ENCODE measurements around the gene USP3.
"Not testable (repeated sequence)": the region's sequence is repeated elsewhere in the genome, so short reads cannot be mapped to it uniquely, and the experiment has no call there.

Gene USP3

DNA sequence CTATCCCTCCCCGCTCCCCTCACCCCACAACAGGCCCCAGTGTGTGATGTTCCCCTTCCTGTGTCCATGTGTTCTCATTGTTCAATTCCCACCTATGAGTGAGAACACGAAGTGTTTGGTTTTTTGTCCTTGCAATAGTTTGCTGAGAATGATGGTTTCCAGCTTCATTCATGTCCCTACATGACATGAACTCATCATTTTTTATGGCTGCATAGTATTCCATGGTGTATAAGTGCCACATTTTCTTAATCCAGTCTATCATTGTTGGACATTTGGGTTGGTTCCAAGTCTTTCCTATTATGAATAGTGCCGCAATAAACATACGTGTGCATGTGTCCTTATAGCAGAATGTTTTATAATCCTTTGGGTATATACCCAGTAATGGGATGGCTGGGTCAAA, 112.8 kb downstream of the USP3 start:
- not testable (repeated sequence) for DNase-seq

DNA sequence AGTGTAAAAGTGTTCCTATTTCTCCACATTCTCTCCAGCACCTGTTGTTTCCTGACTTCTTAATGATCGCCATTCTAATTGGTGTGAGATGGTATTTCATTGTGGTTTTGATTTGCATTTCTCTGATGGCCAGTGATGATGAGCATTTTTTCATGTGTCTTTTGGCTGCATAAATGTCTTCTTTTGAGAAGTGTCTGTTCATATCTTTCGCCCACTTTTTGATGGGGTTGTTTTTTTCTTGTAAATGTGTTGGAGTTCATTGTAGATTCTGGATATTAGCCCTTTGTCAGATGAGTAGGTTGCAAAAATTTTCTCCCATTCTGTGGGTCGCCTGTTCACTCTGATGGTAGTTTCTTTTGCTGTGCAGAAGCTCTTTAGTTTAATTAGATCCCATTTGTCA, 113.2 kb downstream of the USP3 start:
- not testable (repeated sequence) for DNase-seq

DNA sequence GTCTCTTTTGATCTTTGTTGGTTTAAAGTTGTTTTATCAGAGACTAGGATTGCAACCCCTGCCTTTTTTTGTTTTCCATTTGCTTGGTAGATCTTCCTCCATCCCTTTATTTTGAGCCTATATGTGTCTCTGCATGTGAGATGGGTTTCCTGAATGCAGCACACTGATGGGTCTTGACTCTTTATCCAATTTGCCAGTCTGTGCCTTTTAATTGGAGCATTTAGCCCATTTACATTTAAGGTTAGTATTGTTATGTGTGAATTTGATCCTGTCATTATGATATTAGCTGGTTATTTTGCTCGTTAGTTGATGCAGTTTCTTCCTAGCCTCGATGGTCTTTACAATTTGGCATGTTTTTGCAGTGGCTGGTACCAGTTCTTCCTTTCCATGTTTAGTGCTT, 116.4 kb downstream of the USP3 start:
- not testable (repeated sequence) for DNase-seq

DNA sequence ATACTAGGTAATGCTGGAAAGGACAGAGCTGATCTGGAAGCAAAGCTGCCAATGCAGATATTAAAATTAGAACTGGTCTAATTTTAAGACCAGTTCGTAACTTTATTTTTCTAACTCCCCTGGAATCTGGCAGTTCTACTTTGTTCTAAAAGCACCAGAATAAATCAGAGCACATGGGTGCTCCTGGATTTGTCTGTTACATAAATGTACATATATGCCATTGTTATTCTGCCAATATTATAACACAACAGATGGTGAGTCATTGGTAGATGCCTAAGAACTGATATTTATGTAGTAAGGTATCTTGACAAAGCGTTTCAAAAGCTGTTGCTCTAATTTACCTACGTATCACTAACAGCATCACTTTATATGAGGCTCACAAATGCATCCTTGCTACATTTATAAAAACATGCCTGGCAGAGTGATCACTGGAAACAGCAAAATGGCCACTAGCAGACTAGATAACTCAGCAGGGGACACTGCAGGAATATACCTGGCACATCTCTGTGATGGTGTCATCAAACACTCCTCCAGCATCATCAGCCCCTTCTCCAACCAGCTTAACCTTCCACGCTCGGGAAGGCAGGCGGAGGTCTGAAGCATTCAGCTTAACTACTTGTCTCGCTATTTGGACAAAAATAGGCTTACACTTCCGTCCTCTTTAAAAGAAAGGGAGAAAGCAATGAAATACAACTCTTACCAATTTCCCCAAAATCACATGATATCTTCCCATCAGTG, 119.0 kb downstream of the USP3 start:
- DNase-seq: no peak

DNA sequence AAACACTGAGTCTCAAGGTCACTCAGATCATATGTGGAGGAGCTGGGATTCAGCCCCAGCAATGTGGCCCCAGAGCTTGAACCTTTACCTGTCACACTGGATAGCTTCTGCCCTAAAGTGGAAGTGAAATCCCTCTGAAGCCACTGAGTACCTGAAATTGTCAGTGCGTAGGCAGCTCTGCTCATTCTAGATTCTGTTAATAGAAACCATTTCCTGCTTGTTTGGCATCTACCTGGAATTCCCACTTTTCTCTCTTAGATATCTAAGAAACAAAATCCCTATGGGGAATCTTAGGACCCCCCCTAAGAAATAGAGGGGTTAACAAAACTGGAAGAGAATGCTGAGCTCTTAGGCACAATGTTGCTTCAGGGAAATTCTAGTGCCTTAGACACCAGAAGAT, 122.6 kb downstream of the USP3 start:
- no peak for DNase-seq

DNA sequence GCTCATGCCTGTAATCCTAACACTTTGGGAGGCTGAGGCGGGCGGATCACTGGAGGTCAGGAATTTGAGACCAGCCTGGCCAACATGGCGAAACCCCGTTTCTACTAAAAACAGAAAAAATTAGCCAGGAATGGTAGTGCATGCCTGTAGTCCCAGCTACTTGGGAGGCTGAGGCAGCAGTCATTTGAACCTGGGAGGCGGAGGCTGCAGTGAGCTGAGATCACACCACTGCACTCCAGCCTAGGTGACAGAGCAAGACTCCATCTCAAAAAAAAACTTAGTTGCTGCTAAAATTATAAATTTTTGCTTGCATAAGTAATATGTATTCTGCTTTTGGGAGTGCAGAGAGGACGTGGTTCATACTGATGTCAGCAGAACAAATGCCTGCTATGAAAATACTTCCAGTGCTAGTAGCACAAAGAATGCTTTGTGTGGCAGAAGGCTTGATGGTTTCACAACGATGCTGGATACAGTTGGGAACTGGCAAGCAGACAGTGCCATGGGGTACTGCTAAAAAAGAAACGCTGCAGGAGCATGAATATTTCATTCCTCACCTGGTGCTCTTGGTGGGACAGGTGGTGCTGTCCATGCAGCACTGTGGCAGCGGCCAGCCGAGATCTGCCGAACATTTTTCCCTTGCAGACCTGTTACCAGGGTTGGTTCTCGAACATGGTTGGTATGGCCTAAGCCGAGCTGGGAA, 123.9 kb downstream of the USP3 start:
- no peak for DNase-seq

DNA sequence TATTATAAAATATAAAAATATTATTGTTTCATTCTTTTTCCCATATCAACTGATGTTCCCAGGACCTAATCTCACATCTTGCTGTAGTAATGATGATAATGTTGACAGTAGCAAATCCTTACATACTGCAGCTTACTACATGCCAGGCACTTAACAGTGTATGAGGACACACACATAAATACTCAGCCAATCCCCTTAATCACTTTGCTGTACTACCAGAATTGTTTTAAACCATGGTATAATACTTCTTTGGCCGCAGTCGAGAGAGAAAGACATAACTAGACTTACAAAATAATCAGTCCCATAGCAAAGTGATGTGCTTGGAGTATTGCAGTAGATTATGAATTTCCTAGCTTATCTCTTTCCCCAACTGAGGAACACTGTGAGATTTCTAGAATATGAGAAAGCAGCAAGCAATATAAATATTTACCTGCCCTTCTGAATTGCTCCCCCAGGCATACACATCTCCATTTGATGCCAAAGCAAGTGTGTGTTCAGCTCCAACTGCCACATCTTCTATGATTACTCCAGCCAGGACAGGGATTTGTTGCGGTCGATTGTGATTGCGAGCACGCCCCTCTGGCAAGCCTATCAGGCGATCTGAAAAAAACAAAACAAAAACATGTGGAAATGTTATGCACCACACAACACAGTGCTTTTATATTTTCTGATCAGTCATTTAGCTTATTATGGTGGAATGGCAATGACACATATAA, 125.8 kb downstream of the USP3 start:
- no peak for DNase-seq

DNA sequence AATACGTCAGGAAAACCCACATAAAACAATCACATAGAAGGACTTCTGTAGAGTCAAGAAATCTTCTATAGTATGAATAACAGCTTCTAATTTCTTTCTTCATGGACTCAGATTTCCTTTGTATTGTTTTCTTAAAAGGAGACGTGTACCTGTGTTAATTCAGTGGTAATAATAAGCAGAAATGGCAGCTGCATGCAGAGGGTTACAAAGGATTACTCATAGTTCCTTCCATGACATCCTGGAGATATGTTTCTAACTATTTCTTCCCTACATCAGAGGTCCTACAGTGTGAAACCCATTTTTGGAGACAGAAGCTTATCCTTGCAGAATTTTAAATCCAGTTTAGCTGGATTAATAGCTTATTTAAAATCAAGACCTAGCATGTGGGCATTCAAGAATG, 128.9 kb downstream of the USP3 start:
- no peak for DNase-seq

DNA sequence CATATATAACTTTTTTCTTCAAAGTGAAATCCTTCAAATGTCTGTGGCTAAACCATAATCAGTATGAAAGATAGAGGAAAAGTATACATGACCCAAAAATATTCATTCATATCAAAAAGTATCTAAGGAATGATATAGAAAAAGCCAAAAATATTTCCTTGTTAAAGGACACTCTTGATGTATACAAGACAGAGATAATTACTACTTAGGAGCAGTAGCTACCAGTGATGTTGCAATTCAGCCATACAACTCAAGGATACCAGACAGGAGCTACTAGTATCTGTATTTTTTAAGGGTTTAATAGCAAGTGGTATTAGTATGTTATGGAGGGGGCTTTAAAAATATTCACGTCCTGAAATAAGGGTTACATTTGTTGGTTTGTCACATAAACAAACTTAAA, 129.8 kb downstream of the USP3 start:
- no peak for DNase-seq

DNA sequence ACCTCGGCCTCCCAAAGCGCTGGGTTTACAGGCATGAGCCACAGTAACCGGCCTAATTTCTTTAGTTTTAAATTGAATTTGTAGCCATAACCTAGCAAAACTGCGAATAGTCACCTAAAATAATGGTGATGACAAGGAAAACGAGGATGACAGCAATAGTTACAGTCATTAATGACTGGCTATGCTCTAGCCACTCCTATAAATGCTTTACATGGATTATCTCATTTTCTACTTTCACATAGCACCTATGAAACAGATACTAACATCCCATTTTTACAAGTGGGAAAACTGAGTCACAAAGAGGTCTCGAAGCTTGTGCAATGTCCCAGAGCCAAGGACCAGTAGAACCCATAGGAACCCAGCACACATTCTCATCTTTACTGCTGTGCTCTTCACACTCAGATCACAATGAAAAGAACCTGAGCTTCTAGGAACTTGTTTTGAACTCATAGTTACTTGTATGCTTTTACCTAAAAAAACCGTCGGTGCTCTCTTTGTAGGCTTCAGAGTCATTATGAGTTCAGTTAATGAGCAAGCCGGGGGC, 132.2 kb downstream of the USP3 start:
- no peak for DNase-seq

DNA sequence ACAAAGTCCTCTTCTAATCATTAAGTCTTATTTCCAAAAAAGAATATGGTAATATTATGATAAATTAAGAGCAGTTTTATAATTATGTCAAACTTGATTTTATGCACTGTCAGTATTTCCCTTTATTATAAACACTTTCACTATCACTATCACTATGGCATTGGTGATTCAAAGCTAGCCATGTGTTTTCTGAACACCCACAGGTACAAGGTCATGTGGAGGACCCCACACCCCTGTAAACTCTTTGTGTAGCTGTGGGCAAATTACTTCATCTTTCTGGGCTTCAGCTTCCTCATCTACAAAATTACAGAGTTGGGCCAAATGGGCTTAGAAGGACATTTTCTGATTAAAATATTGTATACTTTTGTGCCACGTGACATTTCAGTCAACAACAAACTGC, 134.4 kb downstream of the USP3 start:
- no peak for DNase-seq

DNA sequence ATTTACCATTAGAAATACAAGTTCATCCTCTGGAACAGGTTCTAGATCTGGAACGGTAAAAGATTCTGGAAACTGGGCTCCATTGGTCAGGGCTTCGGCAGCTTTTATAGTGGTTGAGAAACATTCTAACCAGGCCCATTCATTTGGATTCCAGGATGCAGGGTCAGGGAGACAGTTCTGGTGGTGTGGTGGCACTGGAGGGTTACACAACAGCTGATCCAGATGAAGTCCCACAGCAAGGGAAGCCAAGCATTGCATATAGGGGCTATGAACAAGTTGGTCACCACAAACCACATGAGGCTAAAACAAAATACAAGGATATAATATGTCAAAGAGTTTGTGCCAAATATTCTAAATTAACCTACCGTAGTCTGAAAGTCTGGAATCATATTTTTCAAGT, 135.8 kb downstream of the USP3 start:
- no peak for DNase-seq
